NOMO-1 treated with dmso at 0.1 percent for 144 hours (cell line): Measurements from ENCODE around the gene TUFT1.
A peak's percentile ranks its signal among the peaks of the same experiment; 100 is the strongest.

Experiments
- DNase-seq: peaks from one replicate; lab custom pipeline; 2025; ENCODE audit not compliant: unreplicated experiment; lab: John Stamatoyannopoulos, UW

TUFT1 gene

DNA sequence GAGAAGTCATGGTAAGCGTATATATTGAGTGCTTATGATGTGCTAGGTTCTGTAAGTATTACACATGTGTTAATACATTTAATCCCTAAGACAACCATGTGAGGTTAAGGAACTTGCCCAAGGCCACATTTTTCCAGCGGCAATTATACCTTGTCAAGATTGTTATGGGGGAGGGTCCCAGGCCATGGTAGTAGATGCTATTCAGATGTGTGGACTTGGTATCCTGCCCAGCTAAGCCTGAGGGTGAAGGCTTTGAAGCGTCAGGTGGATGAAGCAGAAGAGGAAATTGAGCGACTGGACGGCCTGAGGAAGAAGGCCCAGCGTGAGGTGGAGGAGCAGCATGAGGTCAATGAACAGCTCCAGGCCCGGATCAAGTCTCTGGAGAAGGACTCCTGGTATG, 3.6 kb upstream of the TUFT1 start:
- no peak for DNase-seq

DNA sequence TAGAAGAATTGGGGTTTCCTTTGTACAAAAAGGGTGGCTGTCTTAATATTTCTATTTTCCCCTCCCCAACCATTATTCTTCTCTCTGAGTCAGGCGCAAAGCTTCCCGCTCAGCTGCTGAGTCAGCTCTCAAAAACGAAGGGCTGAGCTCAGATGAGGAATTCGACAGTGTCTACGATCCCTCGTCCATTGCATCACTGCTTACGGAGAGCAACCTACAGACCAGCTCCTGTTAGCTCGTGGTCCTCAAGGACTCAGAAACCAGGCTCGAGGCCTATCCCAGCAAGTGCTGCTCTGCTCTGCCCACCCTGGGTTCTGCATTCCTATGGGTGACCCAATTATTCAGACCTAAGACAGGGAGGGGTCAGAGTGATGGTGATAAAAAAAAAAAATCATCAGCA, 3.0 kb upstream of the TUFT1 start:
- no peak for DNase-seq

DNA sequence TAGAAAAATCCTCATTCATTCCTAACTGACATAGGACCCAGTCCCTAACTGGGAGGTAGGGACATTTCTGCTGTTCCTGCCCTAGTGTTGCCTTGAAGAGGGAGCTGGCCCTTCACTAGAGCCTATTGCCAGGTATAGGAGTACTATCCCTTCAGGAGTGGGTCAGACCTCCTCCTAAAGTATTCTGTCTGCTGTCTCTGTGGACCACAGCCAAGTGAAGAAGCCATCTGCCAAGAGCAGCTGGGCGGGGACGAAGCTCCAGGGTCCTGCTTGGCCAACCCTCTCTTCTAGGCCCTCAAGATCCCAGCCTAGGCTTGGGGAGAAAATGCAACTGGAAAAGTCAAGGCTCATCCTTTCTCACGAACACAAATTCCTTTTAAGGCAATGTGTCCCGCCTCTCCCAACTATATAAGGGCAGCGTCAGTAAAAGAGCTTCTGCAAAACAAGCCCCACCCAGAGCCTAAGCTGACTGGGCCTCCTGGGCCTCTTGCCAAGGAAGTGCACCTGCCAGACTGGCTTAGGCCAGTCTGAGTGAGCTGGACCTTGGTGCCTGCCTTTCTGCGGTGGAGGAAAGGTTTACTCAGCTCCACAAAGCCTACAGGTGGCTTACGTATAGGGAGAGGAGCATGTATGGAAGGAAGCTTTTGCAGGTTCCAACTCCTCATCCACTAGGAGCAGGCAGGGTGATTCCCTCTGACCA, 638 bp upstream of the TUFT1 start:
- DNase-seq: peak; percentile 70

DNA sequence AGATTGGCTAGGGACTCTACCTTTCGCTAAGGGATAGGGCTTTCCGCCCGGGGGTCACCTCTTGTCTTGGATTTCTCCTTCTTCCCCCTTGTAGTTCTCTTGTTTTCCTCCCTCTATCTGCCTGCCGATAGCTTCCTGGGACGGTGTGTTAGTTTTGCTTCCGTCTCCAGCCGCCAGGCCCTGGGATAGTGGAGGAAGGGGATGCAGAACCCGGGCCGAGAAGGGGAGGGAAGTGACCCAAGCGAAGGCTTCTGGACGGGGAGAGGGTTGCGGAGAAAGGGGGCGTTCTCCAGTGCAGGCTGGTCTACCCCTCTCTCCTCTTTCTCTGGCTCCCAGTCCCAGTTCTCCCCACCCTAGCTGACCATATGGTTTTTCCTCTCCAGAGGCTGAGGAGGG, 871 bp downstream of the TUFT1 start:
- DNase-seq: no peak

DNA sequence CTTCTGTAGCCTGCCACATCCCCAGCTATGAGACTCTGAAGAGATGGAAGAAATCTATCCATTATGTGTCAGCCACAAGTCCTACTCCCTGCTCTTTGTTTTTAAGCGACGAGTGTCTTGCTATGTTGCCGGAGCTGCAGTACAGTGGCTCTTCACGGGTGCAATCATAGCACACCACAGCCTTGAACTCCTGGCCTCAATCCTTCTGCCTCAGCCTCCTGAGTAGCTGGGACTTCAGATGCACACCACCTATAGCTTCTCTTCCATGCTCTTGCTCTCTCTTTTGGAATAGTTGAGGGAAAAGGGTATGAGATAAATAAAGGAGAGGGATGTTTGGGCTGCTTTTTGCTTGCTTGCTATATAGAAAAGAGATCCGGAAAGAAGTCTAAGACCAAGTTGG, 1.6 kb downstream of the TUFT1 start:
- no peak for DNase-seq

DNA sequence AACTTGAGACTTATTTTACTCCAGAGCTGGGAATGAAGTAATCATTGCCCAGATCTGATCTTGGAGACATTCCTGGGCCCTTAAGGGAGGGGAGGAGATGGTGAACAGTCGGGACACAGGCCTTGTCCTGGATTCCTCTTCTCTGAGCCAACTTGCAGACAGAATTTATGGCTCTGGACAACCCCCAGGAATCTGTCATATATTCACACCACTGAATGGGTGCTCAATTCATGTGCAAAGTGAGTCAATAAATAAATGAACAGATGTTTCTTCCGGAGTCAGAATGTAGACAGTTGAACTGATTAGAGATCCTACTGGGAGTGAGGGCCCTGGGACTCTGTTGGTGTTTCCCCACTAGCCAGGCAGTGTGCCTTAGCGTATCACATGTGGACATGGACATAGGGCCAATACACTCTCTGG, 2.6 kb downstream of the TUFT1 start:
- DNase-seq: no peak

DNA sequence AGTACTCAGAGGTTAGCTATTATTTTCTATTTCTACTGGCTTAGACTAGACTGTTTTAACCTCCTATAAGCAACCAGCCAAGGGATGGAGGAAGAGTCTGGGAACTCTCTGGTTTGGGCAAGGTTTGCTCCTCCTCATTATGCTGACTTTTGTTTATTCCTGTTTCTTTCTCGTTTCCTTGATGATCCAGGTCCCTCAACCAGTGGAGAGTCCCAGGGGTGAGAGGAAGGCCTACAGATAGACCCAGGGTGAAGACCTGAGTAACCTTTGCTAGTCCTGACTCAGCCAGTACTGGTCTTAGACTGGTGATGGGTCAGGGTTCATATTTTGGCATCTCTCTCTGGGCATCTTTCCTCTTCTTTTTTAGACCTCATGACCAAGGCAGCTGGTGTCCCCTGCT, 5.4 kb downstream of the TUFT1 start:
- no peak for DNase-seq

DNA sequence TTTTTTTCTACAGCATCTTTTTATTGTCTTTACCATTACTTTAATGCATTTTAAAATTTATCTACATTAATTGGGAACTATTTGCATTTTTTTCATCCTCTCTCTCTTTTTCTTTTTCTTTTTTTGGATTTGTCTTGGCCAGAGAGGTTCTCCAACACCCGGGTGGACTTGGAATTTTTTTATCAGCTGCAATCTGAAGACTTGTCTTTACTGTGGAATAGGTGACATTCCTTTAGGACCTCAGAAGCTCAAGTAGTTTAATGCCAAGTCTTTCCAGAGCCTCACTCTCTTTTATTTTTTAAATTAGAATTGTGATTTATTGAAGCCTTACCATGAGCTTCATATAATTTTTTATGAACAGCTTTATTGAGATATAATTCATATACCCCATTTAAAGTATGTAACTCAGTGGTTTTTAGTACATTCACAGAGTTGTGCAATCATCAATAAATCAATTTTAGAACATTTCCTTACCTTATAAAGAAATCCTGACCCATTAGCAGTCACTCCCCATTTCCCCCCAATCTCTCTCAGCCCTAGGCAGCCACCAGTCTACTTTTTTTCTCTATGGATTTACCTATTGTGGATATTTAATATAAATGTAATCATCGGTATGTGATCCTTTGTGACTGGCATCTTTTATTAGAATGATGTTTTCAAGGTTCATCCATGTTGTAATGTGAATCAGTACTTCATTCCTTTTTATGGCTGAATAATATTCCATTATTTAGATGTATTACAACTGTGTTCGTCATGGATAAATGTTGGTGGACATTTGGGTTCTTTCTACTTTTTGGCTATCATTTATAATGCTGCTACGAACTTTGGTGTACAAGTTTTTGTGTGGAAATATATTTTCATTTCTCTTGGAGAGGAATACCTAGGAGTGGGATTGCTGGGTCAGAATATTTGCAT, 6.2 kb downstream of the TUFT1 start:
- no peak for DNase-seq

DNA sequence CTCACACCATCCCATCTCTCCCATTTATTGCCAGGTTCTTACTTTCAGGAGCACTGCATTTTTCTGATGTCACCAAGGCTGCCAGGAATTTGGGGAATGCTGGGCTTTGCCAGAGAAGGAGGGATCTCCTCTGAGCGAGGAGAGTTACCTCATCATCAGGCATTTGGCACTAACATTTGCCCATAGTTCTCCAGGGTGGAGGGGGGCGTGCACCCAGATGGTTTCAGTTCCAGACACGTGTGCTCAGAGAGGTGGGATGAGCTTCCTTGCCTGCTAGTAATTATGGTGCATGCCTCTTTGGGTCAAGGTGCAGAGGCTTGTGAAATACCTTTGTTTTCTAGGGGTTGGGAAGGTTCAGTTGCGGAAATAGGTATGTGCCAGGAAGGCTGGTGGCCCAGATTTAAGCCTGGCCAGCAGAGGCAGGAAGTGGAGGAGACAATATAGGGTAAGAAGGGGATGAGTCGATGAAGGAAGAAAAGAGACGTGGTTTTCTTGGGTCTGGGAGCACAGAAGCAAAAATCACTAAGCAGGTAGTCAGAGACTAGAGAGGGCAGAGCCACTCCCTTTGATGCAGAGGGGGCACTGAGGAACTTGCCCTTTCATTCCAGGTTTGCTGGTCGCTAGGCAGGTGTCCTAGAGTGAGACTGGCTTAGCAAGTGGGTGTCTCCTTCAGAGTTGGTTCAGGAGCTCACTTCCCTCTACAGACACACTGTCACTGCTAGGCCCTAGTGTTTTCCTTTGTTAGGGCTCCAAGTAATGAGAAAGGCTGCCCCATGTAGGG, 7.2 kb downstream of the TUFT1 start:
- DNase-seq: no peak

DNA sequence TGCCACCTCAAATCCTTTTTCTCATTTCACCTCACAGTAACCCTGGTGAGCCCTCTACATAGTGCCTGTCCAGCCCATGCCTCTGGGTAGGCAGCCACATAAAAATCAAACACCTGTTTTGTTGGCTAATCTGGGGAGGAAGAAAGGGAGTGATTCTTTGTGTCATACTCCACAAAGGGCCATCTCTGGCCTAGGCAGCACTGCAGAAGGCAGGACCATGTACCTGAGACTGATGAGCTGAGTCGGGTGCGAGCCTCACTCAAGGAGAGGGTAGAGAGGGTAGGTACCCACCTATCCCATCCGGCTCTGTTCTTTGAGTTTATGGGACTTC, 7.8 kb downstream of the TUFT1 start:
- DNase-seq: no peak

DNA sequence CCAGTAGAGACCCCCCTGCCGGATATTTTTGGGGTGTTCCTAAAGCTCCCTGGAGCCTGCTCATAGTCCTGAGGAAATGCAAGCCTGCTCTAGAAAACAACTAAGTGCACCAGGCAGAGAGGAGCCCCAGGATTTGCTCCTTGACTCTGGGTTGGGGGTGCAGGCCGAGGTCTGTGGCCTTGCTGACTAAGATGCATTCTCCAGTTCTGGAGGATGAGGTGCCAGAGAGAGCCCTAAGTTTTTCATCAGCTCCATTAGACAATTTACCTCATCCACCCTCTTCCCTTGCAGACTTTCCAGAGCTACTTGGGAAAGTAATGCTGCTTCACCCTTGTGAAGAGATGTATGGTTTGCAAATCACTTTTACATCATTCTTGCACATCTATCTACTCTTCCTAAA, 9.1 kb downstream of the TUFT1 start:
- DNase-seq: no peak

DNA sequence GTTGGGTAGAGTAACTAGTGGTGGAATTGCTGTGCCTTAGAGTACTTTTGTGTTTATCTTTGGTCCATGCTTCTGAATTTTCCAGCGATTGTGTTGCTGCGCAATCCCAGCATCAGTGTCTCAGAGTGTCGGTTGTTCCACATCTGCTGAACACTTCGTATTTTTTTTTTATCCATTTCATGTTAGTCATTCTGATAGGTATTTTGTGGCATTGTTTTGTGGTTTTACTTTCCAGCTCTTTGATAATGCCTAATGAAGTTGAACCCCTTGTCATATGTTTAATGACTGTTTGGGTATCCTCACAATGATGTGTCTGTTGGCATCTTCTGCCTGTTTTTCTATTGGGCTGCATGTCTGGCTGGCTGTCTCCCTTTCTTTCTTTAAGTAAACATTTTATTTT, 13.6 kb downstream of the TUFT1 start:
- no peak for DNase-seq

DNA sequence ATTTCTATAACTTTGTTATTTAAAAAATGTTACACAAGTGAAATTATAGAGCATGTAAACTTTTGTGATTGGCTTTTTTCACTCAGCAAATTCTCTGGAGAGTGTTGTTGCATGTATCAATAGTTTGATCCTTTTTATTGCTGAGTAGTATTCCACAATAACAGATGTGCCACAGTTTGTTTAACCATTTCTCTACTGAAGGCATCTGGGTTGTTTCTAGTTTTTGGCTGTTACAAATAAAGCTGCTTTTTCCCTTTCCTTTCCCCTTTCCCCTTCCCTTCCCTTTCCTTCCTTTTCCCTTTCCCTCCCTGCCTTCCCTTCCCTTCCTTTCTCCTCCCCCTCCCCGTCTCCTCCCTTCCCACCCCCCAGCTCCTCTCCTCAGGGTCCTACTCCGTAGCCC, 15.9 kb downstream of the TUFT1 start:
- no peak for DNase-seq

DNA sequence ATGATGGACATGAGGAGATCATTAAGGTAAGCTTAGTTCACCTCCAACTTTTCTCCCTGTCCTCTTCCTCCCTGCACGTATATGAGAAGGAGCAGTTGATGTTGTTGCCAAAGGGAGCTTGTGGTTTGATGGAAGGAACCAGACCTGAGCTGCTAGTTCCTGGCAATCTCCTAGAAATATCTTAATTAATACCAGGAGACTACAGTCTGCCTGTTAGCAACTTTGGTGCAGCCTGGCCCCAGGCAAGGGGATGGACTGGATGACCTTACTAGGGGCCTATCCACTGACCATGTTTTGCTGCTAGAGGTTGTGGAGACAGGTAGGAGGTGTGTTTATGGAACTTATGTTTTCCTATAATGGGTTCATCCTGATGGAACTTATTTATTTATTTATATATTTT, 22.6 kb downstream of the TUFT1 start:
- no peak for DNase-seq

DNA sequence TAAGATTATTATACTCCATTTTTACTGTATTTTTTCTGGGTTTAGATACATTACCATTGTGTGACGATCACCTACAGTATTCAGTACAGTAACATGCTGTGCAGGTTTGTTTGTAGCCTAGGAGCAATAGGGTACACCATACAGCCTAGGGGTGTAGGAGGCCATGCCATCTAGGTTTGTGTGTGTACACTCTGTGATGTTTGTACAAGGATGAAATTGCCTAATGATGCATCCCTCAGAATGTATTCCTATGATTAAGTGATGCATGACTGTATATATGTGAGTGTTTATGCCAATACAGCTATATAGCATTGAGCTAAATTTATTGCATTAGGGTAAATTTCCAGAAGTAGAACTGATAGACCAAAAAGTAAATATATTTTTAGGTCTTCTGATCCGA, 23.3 kb downstream of the TUFT1 start:
- no peak for DNase-seq

DNA sequence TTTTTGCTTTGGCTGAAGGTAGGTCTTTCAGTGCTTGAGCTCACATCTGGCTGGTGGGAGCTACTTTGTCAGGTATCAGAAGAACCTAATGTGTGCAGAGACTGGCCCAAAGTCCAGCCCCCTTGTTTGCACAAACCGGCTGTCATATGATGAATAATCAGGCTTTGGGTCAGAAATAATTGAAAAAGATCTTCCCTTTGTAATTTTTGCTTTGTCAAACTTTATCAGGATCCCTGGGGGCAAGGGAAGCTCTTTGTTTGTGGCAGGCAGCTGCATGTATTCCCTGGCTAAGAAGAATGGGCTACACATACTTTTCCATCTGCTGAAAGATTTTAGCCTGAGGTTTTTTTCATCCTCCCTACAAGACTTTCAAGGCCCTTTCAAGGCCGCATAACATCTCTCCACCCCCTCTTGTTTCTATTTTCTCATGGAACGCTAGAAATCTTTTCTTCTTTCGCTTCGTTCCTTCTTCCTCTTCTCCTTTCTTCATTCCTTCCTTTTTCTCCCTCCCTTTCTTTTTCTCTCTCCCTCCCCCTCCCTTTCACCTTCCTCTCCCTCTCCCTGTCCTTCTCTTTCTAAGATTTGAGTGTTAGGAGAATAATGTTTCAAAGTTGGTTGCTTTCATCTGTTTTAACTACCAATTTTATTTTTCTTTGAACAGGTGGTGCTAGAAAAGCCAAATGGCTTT, 25.5 kb downstream of the TUFT1 start:
- no peak for DNase-seq

DNA sequence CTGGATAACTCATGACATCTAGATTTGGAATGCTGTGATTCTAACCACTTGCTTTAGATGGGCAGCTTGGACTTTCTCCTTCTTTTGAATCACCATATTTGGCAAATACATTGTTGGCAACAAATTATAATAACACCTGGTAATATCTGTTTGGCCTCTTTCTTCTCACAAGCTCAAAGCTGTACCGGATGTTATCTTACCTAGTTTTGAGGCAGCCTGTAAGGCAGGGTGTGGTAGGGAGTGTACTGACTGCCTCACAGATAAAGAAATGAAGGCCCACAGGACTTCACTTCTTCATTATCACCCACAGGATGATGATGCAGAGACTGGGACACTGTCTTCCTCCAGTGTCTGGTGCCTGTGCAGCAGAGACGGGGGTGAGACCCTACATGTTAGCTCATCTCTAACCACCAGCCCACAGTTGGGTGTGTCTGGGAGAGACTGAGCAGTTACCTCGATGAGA, 28.5 kb downstream of the TUFT1 start:
- no peak for DNase-seq

DNA sequence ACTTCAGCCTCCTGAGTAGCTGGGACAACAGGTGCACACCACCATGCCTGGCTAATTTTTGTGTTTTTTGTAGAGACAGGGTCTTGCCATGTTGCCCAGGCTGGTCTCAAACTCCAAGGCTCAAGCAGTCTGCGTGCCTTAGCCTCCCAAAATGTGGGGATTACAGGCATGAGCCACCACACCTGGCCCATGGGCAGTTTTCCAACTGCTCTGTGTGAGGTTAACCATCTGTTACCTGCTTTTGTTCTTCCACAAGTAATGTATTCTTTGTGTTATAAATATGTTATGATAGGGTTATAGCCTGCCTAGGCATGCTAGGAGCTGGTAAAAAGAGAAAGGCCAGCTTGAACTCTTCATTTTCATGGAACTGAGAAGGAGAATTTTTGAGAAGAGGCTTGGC, 30.7 kb downstream of the TUFT1 start:
- no peak for DNase-seq

DNA sequence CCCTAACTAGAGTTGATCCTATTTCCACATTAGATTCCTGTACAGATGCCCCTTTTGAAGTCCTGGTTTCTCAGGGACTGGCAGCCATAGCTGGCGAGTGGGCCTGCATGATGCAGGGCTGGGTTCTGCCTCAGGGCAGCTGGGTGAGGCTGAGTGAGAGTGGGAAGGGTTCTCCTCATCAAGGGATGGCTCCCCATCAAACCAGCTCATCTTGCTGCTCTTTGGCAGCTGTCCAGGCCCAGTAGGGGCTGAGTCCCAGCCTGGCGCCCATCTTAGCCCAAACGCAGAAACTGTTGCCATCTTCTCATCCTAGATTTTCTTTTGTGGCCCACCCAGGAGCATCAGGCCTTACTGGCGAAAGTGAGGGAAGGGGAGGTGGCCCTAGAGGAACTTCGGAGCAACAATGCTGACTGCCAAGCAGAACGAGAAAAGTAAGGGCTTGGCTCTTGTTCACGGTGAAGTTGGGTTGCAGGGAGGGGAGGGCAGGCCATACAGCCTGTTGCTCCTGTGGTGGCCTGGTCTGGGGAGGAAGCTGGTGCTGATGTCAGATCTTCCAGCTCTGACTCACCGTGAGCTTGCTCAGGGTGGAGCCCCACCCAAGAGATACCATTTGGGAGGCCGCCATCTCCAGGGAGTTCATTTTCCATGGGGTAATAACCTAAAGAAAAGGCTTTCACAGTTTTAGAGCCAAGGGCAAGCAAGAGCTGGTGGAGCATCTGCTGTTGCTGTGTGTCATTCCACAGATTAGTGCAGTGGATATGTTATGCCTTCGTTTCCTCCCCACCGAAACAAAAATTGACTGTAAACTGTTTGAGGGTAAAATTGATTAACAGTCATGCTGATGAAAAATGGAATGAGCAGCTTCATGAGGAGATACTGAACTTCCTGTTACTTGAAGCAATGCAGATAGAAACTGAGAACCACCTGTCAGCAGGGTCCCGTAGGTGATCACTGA, 34.7 kb downstream of the TUFT1 start:
- no peak for DNase-seq

DNA sequence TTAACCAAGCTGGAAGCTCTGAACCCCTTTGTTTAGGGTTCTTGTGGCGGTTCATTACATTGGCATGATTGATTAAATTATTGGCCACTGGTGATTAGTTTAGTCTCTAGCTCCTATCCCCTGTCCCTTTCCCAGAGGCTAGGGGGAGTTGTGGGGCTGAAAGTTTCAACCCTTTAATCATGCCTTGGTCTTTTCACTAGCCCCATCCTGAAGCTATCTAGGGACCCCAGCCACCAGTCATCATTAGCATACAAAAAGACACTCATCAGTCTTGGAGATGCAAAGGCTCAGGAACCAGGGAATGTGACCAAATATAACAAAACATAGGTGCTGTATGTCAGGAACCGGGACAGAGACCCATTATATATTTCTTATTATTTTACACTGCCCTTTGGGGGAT, 37.1 kb downstream of the TUFT1 start:
- DNase-seq: no peak
